GM12891 (cell line): Measurements from ENCODE around the gene ACKR3.

Experiments
- POLR2A ChIP-seq: IDR thresholded peaks from 2 replicates; pipeline ENCODE4 v1.6.1; 2011; ENCODE audit warnings: low read depth, low read length, control low read depth
- POLR2AphosphoS5 ChIP-seq: IDR thresholded peaks from 2 replicates; pipeline ENCODE4 v1.6.1; 2011; ENCODE audit warnings: low read depth, low read length, control low read depth
- POU2F2 ChIP-seq: IDR thresholded peaks from 2 replicates; pipeline ENCODE4 v1.6.1; 2011; ENCODE audit warnings: low read depth, mild to moderate bottlenecking, control low read depth, low read length, moderate library complexity
- SPI1 ChIP-seq: IDR thresholded peaks from 2 replicates; pipeline ENCODE4 v1.6.1; 2011; ENCODE audit warnings: low read depth, low read length, control low read depth
- TAF1 ChIP-seq: IDR thresholded peaks from 2 replicates; pipeline ENCODE4 v1.6.1; 2011; ENCODE audit warnings: low read depth, low read length, control low read depth

- TF ChIP-seq POLR2A (no peak), POLR2AphosphoS5 (no peak), TAF1 (no peak), SPI1 (no peak), POU2F2 (no peak)
Observed at GRCh38 chr2:236547725-236548124, 21.9 kb upstream of the ACKR3 start.
